ENCODE results near the gene TWSG1. TPM values are rescaled to one million over a fixed set of nuclear protein-coding genes. Genes with fewer than 3 reads are reported as not detected.
"Not testable (repeated sequence)": the region's sequence is repeated elsewhere in the genome, so short reads cannot be mapped to it uniquely, and the experiment has no call there.

Gene TWSG1
- total and polyA plus RNA-seq, 2 donors, result 7.8 to 10.6 TPM

DNA sequence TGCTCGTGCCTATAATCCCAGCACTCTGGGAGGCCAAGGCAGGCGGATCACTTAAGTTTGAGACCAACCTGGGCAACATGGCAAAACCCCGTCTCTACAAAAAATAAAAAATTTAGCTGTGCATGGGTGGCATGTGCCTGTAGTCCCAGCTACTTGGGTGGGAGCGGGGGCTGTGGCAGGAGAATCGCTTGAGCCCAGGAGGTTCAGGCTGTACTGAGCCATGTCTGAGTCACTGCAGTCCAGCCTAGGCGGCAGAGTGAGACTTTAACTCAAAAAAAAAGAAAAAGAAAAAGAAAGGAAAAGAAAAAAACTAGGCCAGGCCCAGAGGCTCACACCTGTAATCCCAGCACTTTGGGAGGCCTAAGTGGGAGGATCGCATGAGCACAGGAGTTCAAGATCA is 30.8 kb downstream of the TWSG1 start:
- WGBS, result 97% methylated on average over 7 of the region's 7 CpGs
- no peaks in the 10 kb centered on the region for H3K27me3 ChIP-seq (ENCODE audit: control insufficient read depth in 2 of 2, insufficient read depth in 1 of 2, low read length in 1 of 2)
- DNase-seq (ENCODE audit: low read depth in 6 of 9, low spot score in 9 of 9), result no peak
- no peaks in the 10 kb centered on the region for H3K36me3 ChIP-seq (ENCODE audit: control insufficient read depth in 2 of 2, insufficient read depth in 2 of 2, low read length in 1 of 2)
- H3K27ac ChIP-seq (ENCODE audit: low read depth in 1 of 2, low read length in 1 of 2), result no peak overlapping the region
- H3K9me3 ChIP-seq (ENCODE audit: control insufficient read depth in 2 of 2, insufficient read depth in 1 of 2, low read length in 1 of 2), result peaks cover 0 to 3% of the 10 kb centered on the region in 2 donors
- no peaks in the 10 kb centered on the region for H3K4me1 ChIP-seq (ENCODE audit: control insufficient read depth in 2 of 2, insufficient read depth in 2 of 2, low read length in 2 of 2)
- no peak overlapping the region for H3K4me3 ChIP-seq (ENCODE audit: low read length in 2 of 2)

DNA sequence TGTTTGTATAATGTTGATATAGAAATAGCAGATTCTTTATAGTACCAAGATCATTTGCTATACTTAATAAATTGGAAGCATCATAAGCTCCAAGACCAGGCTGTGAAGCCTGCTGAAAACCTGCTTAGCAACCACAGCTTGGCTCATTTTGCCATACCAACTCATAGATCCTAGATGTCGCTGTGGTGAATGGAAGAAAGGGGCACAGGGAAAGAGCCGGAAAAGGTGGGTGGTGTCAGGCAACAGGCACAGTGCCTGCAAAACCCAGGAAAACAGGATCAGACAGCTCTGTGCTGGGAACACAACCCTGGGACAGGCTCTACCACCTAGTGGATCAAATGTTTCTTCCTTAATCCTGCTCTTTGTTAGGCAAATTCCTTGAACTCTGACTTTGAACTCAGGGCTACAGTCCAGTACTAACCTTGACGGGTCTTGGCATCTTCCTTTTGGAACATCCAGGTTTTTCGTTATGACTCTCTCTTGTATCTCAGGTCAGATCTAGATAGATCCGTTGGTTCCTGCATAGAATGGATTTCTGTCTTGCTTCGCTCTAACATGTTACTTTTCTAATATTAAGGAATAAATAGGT is 31.6 kb downstream of the TWSG1 start:
- Histone ChIP-seq H3K27me3 (ENCODE audit: control insufficient read depth in 2 of 2, insufficient read depth in 1 of 2, low read length in 1 of 2) (no peaks in the 10 kb centered on the region), H3K4me1 (ENCODE audit: control insufficient read depth in 2 of 2, insufficient read depth in 2 of 2, low read length in 2 of 2) (no peaks in the 10 kb centered on the region), H3K4me3 (ENCODE audit: low read length in 2 of 2) (no peak overlapping the region), H3K9me3 (ENCODE audit: control insufficient read depth in 2 of 2, insufficient read depth in 1 of 2, low read length in 1 of 2) (peaks cover 0 to 3% of the 10 kb centered on the region in 2 donors), H3K27ac (ENCODE audit: low read depth in 1 of 2, low read length in 1 of 2) (no peak overlapping the region), H3K36me3 (ENCODE audit: control insufficient read depth in 2 of 2, insufficient read depth in 2 of 2, low read length in 1 of 2) (no peaks in the 10 kb centered on the region)
- 91% methylated on average over 6 of the region's 6 CpGs for WGBS
- peak in 1 of 9 donors; percentile 3 for DNase-seq (ENCODE audit: low read depth in 6 of 9, low spot score in 9 of 9)

DNA sequence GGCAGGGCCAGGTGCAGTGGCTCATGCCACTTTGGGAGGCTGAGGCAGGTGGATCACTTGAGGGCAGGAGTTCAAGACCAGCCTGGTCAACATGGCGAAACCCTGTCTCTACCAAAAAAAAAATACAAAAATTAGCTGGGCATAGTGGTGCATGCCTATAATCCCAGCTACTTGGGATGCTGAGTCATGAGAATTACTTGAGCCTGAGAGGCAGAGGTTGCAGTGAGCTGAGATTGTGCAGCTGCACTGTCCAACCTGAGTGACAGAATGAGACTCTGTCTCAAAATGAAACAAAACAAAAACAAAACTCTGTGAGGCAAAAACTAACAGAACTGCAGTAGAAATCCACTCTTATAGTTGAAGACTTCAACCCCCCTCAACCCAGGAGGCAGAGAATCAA is 38.7 kb downstream of the TWSG1 start:
- not testable (repeated sequence) for H3K27ac ChIP-seq (ENCODE audit: low read depth in 1 of 2, low read length in 1 of 2); H3K9me3 ChIP-seq (ENCODE audit: control insufficient read depth in 2 of 2, insufficient read depth in 1 of 2, low read length in 1 of 2); DNase-seq (ENCODE audit: low read depth in 6 of 9, low spot score in 9 of 9); H3K27me3 ChIP-seq (ENCODE audit: control insufficient read depth in 2 of 2, insufficient read depth in 1 of 2, low read length in 1 of 2); H3K4me1 ChIP-seq (ENCODE audit: control insufficient read depth in 2 of 2, insufficient read depth in 2 of 2, low read length in 2 of 2); H3K4me3 ChIP-seq (ENCODE audit: low read length in 2 of 2); H3K36me3 ChIP-seq (ENCODE audit: control insufficient read depth in 2 of 2, insufficient read depth in 2 of 2, low read length in 1 of 2)
- WGBS, result 93% methylated on average over 1 of the region's 1 CpG

DNA sequence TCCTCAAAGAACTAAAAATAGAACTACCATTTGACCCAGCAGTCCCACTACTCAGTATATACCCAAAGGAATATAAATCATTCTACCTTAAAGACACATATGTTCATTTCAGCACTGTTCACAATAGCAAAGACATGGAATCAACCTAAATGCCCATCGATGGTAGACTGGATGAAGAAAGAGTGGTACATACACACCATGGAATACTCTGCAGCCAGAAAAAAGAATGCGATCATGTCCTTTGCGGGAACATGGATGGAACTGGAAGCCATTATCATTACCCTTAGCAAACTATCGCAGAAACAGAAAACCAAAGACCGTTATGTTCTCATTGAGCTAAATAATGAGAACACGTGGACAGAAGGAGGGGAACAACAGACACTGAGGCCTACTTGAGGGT is 44.5 kb downstream of the TWSG1 start:
- H3K27me3 ChIP-seq (ENCODE audit: control insufficient read depth in 2 of 2, insufficient read depth in 1 of 2, low read length in 1 of 2), result no peaks in the 10 kb centered on the region
- no peaks in the 10 kb centered on the region for H3K36me3 ChIP-seq (ENCODE audit: control insufficient read depth in 2 of 2, insufficient read depth in 2 of 2, low read length in 1 of 2)
- no peak overlapping the region for H3K27ac ChIP-seq (ENCODE audit: low read depth in 1 of 2, low read length in 1 of 2)
- DNase-seq (ENCODE audit: low read depth in 6 of 9, low spot score in 9 of 9), result no peak
- H3K4me3 ChIP-seq (ENCODE audit: low read length in 2 of 2), result no peak overlapping the region
- no peaks in the 10 kb centered on the region for H3K9me3 ChIP-seq (ENCODE audit: control insufficient read depth in 2 of 2, insufficient read depth in 1 of 2, low read length in 1 of 2)
- WGBS, result 98% methylated on average over 6 of the region's 6 CpGs
- H3K4me1 ChIP-seq (ENCODE audit: control insufficient read depth in 2 of 2, insufficient read depth in 2 of 2, low read length in 2 of 2), result no peaks in the 10 kb centered on the region

DNA sequence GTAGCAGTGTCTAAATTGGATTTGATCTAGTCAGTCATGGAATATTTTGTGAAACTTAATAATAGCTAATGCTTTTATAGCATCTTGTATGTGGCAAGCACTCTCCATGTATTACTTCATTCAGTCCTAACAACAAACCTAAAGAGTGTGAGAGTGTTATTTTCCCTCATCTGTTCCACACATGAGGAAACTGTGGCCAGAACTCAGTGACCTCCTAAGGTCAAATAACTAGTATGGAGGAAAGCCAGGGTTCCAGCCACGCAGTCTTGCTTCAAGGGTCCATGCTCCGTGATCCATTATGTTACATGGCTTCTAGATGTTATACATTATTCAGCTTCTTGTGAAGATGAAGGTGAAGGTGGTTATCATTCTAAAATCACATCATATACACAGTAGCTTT is 45.5 kb downstream of the TWSG1 start:
- no peaks in the 10 kb centered on the region for H3K9me3 ChIP-seq (ENCODE audit: control insufficient read depth in 2 of 2, insufficient read depth in 1 of 2, low read length in 1 of 2)
- H3K36me3 ChIP-seq (ENCODE audit: control insufficient read depth in 2 of 2, insufficient read depth in 2 of 2, low read length in 1 of 2), result no peaks in the 10 kb centered on the region
- WGBS, result 100% methylated on average over 2 of the region's 2 CpGs
- H3K27me3 ChIP-seq (ENCODE audit: control insufficient read depth in 2 of 2, insufficient read depth in 1 of 2, low read length in 1 of 2), result no peaks in the 10 kb centered on the region
- H3K27ac ChIP-seq (ENCODE audit: low read depth in 1 of 2, low read length in 1 of 2), result no peak overlapping the region
- DNase-seq (ENCODE audit: low read depth in 6 of 9, low spot score in 9 of 9), result no peak
- H3K4me1 ChIP-seq (ENCODE audit: control insufficient read depth in 2 of 2, insufficient read depth in 2 of 2, low read length in 2 of 2), result no peaks in the 10 kb centered on the region
- no peak overlapping the region for H3K4me3 ChIP-seq (ENCODE audit: low read length in 2 of 2)

DNA sequence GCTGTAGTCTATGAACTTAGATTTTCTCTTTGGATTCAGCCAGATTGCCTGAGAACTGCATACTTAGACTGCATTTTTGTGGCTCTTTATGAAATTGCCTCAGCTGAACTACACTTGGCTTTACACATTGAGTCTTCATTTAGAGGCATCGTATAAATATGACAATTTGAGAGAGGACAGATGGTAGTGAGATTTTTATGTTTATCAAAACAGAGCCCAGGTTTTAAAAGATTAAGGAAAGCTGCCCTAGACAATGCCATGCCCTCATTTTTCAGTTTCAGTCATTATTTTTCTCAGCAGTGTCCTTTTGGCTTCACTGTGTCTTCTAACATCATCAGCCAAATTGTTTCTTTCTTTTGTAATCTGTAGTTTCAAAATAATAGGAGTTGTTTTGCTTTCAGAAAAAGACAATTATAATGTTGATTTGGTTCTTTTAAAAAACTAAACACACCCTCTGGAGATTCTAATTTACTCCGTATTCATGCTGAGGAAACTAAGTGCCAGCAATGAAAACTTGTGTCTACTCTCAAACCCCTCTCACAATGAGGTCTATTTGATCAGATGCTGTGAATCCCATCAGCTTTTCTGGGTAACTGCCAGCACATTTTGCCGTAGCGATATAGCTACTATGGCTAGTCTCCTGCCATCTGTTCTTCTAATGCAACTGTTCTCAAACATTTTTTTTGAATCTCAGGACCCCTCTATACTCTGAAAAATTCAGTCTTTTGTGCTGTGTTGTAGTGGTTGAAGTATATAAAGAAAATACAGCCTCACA is 46.2 kb downstream of the TWSG1 start:
- Histone ChIP-seq H3K9me3 (ENCODE audit: control insufficient read depth in 2 of 2, insufficient read depth in 1 of 2, low read length in 1 of 2) (no peaks in the 10 kb centered on the region), H3K36me3 (ENCODE audit: control insufficient read depth in 2 of 2, insufficient read depth in 2 of 2, low read length in 1 of 2) (no peaks in the 10 kb centered on the region), H3K4me1 (ENCODE audit: control insufficient read depth in 2 of 2, insufficient read depth in 2 of 2, low read length in 2 of 2) (no peaks in the 10 kb centered on the region), H3K27ac (ENCODE audit: low read depth in 1 of 2, low read length in 1 of 2) (no peak overlapping the region), H3K27me3 (ENCODE audit: control insufficient read depth in 2 of 2, insufficient read depth in 1 of 2, low read length in 1 of 2) (no peaks in the 10 kb centered on the region), H3K4me3 (ENCODE audit: low read length in 2 of 2) (no peak overlapping the region)
- DNase-seq (ENCODE audit: low read depth in 6 of 9, low spot score in 9 of 9), result no peak
- 96% methylated on average over 4 of the region's 4 CpGs for WGBS

DNA sequence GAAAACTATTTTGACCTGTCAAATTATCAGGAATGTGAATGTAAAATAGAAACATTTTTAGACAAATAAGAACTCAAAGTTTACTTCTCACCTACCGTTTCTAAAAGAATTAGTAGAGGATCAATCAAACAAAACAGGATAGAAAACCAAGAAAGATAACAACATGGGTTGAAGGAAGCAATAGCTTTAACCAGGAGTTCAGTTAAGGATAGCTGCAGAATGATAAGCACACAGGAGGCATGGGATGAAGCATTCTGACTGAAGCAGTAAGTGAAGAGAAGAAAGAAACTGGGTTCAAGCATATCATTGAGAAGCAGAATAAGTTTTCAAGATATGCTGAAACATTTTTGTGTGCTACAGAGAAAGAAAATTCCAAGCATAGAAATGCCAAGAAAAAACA is 52.3 kb downstream of the TWSG1 start:
- 94% methylated on average over 1 of the region's 1 CpG for WGBS
- H3K4me3 ChIP-seq (ENCODE audit: low read length in 2 of 2), result no peak overlapping the region

DNA sequence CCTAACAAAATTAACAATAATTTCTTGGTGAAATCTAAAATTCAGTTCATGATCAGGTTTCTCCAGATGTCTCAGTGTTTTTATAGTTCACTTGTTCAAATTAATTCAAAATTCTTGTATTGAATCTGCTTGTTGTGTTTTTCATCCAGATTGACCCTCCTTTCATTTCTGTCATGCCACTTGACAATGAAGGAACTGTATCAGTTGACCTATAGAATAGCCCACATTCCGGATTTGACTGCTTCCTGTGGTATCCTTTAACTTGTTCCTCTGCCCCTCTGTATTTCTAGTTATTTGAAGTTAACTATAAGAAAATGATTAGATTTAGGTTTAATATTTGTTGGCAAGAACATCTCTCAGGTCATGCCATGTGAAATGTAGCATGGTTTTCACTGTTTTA is 53.3 kb downstream of the TWSG1 start:
- no peaks in the 10 kb centered on the region for H3K4me1 ChIP-seq (ENCODE audit: control insufficient read depth in 2 of 2, insufficient read depth in 2 of 2, low read length in 2 of 2)
- H3K27ac ChIP-seq (ENCODE audit: low read depth in 1 of 2, low read length in 1 of 2), result no peak overlapping the region
- no peaks in the 10 kb centered on the region for H3K36me3 ChIP-seq (ENCODE audit: control insufficient read depth in 2 of 2, insufficient read depth in 2 of 2, low read length in 1 of 2)
- no peak overlapping the region for H3K4me3 ChIP-seq (ENCODE audit: low read length in 2 of 2)
- H3K27me3 ChIP-seq (ENCODE audit: control insufficient read depth in 2 of 2, insufficient read depth in 1 of 2, low read length in 1 of 2), result no peaks in the 10 kb centered on the region
- 88% methylated on average over 1 of the region's 1 CpG for WGBS
- no peaks in the 10 kb centered on the region for H3K9me3 ChIP-seq (ENCODE audit: control insufficient read depth in 2 of 2, insufficient read depth in 1 of 2, low read length in 1 of 2)
- no peak for DNase-seq (ENCODE audit: low read depth in 6 of 9, low spot score in 9 of 9)

More for the DNA sequence above, 52.3 kb downstream of the TWSG1 start:
- Histone ChIP-seq H3K36me3 (ENCODE audit: control insufficient read depth in 2 of 2, insufficient read depth in 2 of 2, low read length in 1 of 2) (no peaks in the 10 kb centered on the region), H3K27me3 (ENCODE audit: control insufficient read depth in 2 of 2, insufficient read depth in 1 of 2, low read length in 1 of 2) (no peaks in the 10 kb centered on the region), H3K9me3 (ENCODE audit: control insufficient read depth in 2 of 2, insufficient read depth in 1 of 2, low read length in 1 of 2) (no peaks in the 10 kb centered on the region), H3K27ac (ENCODE audit: low read depth in 1 of 2, low read length in 1 of 2) (no peak overlapping the region), H3K4me1 (ENCODE audit: control insufficient read depth in 2 of 2, insufficient read depth in 2 of 2, low read length in 2 of 2) (no peaks in the 10 kb centered on the region)
- DNase-seq (ENCODE audit: low read depth in 6 of 9, low spot score in 9 of 9), result no peak

DNA sequence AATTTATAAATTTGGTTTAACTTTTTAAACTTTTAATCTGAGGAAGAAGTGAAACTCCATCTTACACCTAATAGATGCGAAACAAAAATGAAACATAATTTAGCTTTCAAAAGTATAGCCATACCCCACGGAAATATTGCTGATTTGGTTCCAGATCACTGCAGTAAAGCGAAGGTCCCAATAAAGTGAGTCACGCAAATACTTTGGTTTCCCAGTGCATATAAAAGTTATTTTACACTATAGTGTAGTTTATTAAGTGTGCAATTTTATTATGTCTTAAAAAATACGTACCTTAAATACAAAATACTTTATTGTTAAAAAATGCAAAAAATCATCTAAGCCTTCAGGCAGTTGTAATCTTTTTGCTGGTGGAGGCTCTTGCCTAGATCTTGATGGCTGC is 55.1 kb downstream of the TWSG1 start:
- H3K36me3 ChIP-seq (ENCODE audit: control insufficient read depth in 2 of 2, insufficient read depth in 2 of 2, low read length in 1 of 2), result no peaks in the 10 kb centered on the region
- no peaks in the 10 kb centered on the region for H3K27me3 ChIP-seq (ENCODE audit: control insufficient read depth in 2 of 2, insufficient read depth in 1 of 2, low read length in 1 of 2)
- no peak overlapping the region for H3K27ac ChIP-seq (ENCODE audit: low read depth in 1 of 2, low read length in 1 of 2)
- WGBS, result over 99% methylated on average over 5 of the region's 5 CpGs
- no peak overlapping the region for H3K4me3 ChIP-seq (ENCODE audit: low read length in 2 of 2)
- H3K9me3 ChIP-seq (ENCODE audit: control insufficient read depth in 2 of 2, insufficient read depth in 1 of 2, low read length in 1 of 2), result no peaks in the 10 kb centered on the region
- H3K4me1 ChIP-seq (ENCODE audit: control insufficient read depth in 2 of 2, insufficient read depth in 2 of 2, low read length in 2 of 2), result no peaks in the 10 kb centered on the region
- no peak for DNase-seq (ENCODE audit: low read depth in 6 of 9, low spot score in 9 of 9)

Measured in thymus (tissue), 11 donors.